A549 (cell line): Measurements from ENCODE around the gene IFRD2. TPM values are rescaled to one million over a fixed set of nuclear protein-coding genes. Genes with fewer than 3 reads are reported as not detected.

Experiments used
- ATAC-seq, 2 experiments: fragments of 200-7000 bp in 1 of 2; fragments of >200 bp in 1 of 2; cut with Nextera tagmentation in 1 of 2; cut with Tn5 transposase in 1 of 2; 3 replicates each; pipeline versions ENCODE4 v1.8.0 to v1.9.1; 2018 to 2020; ENCODE audit warnings: mild to moderate bottlenecking in 1 of 2, moderate library complexity in 1 of 2
- CTCF ChIA-PET: fragments of 300-600 bp; sonication (Branson Sonifier 250); formaldehyde crosslinking; extraction: SDS; loops from one replicate; lab custom pipeline; 2021; ENCODE audit warnings: antibody characterized with exemption, inconsistent platforms; lab: Yijun Ruan, JAX
- POLR2A ChIA-PET: fragments of 350-600 bp; formaldehyde crosslinking; extraction: SDS; loops from one replicate; lab custom pipeline; 2021; ENCODE audit warnings: antibody characterized with exemption, inconsistent platforms; lab: Yijun Ruan, JAX
- DNase-seq, 2 experiments: peaks; one replicate each; pipeline versions ENCODE4 v3.0.0 to v3.0.0-alpha.2; 2011 to 2016; ENCODE audit warnings: low read depth in 1 of 2, low spot score in 1 of 2
- FAIRE-seq: peaks from 2 replicates; lab custom pipeline; 2011; peaks lifted over from hg19 to GRCh38; lab: Jason Lieb, UNC
- H3K27ac ChIP-seq, 2 experiments: fragments of >200 bp; sonication (Bioruptor Twin); formaldehyde crosslinking; 3 replicates each; pipeline ENCODE4 v1.5.1; 2016 to 2017
- H3K4me1 ChIP-seq: fragments of >200 bp; sonication (Bioruptor Twin); formaldehyde crosslinking; 3 replicates; pipeline ENCODE4 v1.6.1; 2016
- H3K4me2 ChIP-seq: fragments of >200 bp; sonication (Bioruptor Twin); formaldehyde crosslinking; 3 replicates; pipeline ENCODE4 v1.6.1; 2016
- H3K4me3 ChIP-seq: fragments of >200 bp; sonication (Bioruptor Twin); formaldehyde crosslinking; 3 replicates; pipeline ENCODE4 v1.5.1; 2016
- H3K9me3 ChIP-seq: fragments of >200 bp; sonication (Bioruptor Twin); formaldehyde crosslinking; 3 replicates; pipeline ENCODE4 v1.6.1; 2016
- ATOH8 ChIP-seq: fragments of 250-450 bp; sonication (Bioruptor Pico); IDR thresholded peaks from 2 replicates; pipeline ENCODE4 v1.5.0; 2020; ENCODE audit warnings: low read depth, mild to moderate bottlenecking, moderate library complexity
- CBX2 ChIP-seq: fragments of 200-600 bp; sonication (generic); IDR thresholded peaks from 2 replicates; pipeline ENCODE4 v1.6.1; 2016; ENCODE audit warnings: low read depth, mild to moderate bottlenecking, borderline replicate concordance
- CEBPB ChIP-seq, 2 experiments: fragments of >200 bp in 1 of 2; sonication (Bioruptor Twin) in 1 of 2; formaldehyde crosslinking in 1 of 2; IDR thresholded peaks; 2 replicates each; pipeline ENCODE4 v1.6.1; 2012 to 2016
- CHD2 ChIP-seq: fragments of 150-350 bp; IDR thresholded peaks from 2 replicates; pipeline ENCODE4 v1.6.1; 2014; ENCODE audit warnings: low read length; ENCODE audit not compliant: partially characterized antibody
- CHD4 ChIP-seq: fragments of 200-600 bp; sonication (generic); IDR thresholded peaks from 2 replicates; pipeline ENCODE4 v1.6.1; 2016; ENCODE audit warnings: antibody characterized with exemption, mild to moderate bottlenecking, borderline replicate concordance
- EHMT2 ChIP-seq: fragments of 200-600 bp; sonication (generic); IDR thresholded peaks from 2 replicates; pipeline ENCODE4 v1.6.1; 2016; ENCODE audit warnings: antibody characterized with exemption, low read depth, mild to moderate bottlenecking, moderate library complexity
- EP300 ChIP-seq, 2 experiments: fragments of >200 bp; sonication (Bioruptor Twin); formaldehyde crosslinking; IDR thresholded peaks; 2 replicates in 1 of 2; 3 replicates in 1 of 2; pipeline ENCODE4 v1.6.1; 2016 to 2017
- HEYL ChIP-seq: fragments of 250-450 bp; sonication (Bioruptor Pico); IDR thresholded peaks from 2 replicates; pipeline ENCODE4 v1.8.0; 2021; ENCODE audit warnings: mild to moderate bottlenecking, moderate library complexity
- HOXB5 ChIP-seq: fragments of 250-450 bp; sonication (Bioruptor Pico); IDR thresholded peaks from 2 replicates; pipeline ENCODE4 v1.5.0; 2020; ENCODE audit warnings: mild to moderate bottlenecking, moderate library complexity
- JUN ChIP-seq, 2 experiments: fragments of >200 bp; sonication (Bioruptor Twin); formaldehyde crosslinking; IDR thresholded peaks; 2 replicates in 1 of 2; 3 replicates in 1 of 2; pipeline ENCODE4 v1.6.1; 2016 to 2017
- JUNB ChIP-seq: fragments of >200 bp; sonication (Bioruptor Twin); formaldehyde crosslinking; IDR thresholded peaks from 2 replicates; pipeline ENCODE4 v1.6.1; 2016
- KDM1A ChIP-seq: fragments of 200-600 bp; sonication (generic); IDR thresholded peaks from 2 replicates; pipeline ENCODE4 v1.6.1; 2016; ENCODE audit warnings: low read depth, mild to moderate bottlenecking
- MAFK ChIP-seq: fragments of 450-650 bp; IDR thresholded peaks from 2 replicates; pipeline ENCODE4 v1.6.1; 2014; ENCODE audit not compliant: partially characterized antibody
- NR3C1 ChIP-seq: fragments of >200 bp; sonication (Bioruptor Twin); formaldehyde crosslinking; IDR thresholded peaks from 3 replicates; pipeline ENCODE4 v1.6.1; 2017
- PHF8 ChIP-seq: fragments of 200-600 bp; sonication (generic); IDR thresholded peaks from 2 replicates; pipeline ENCODE4 v1.6.1; 2016; ENCODE audit warnings: low read depth, mild to moderate bottlenecking, antibody characterized with exemption, moderate library complexity, borderline replicate concordance
- RARB ChIP-seq: fragments of 250-450 bp; sonication (Bioruptor Pico); IDR thresholded peaks from 2 replicates; pipeline ENCODE4 v1.8.0; 2021; ENCODE audit warnings: mild to moderate bottlenecking, moderate library complexity
- RCOR1 ChIP-seq: fragments of 150-350 bp; IDR thresholded peaks from 2 replicates; pipeline ENCODE4 v1.6.1; 2014; ENCODE audit warnings: antibody characterized with exemption, low read length, low read depth
- RFX5 ChIP-seq: fragments of 450-650 bp; IDR thresholded peaks from 2 replicates; pipeline ENCODE4 v1.7.1; 2014; ENCODE audit warnings: antibody characterized with exemption, mild to moderate bottlenecking, moderate library complexity
- SREBF2 ChIP-seq: fragments of 450-650 bp; IDR thresholded peaks from 2 replicates; pipeline ENCODE4 v1.6.1; 2014; ENCODE audit warnings: mild to moderate bottlenecking, moderate library complexity
- TFCP2L1 ChIP-seq: fragments of 250-450 bp; sonication (Bioruptor Pico); IDR thresholded peaks from 2 replicates; pipeline ENCODE4 v1.5.0; 2021; ENCODE audit warnings: mild to moderate bottlenecking
- ZFP36 ChIP-seq: fragments of 450-650 bp; IDR thresholded peaks from 2 replicates; pipeline ENCODE4 v1.6.1; 2014; ENCODE audit warnings: borderline replicate concordance; ENCODE audit not compliant: partially characterized antibody
- ZSCAN20 ChIP-seq: fragments of 250-450 bp; sonication (Bioruptor Pico); IDR thresholded peaks from 2 replicates; pipeline ENCODE4 v1.8.0; 2022; ENCODE audit warnings: mild to moderate bottlenecking, moderate library complexity
- WGBS: methylation state at CpG from one replicate; pipeline ENCODE4 v1.1.6; 2017; ENCODE audit errors: missing lambda C conversion rate; 5-methylcytosine and 5-hydroxymethylcytosine counted together
- polyA plus RNA-seq, 4 experiments: library from polyadenylated mRNA; depleted of rRNA in 3 of 4; stranded (reverse); fragments of >200 nt; fragmentation: RNase III in 1 of 4; extraction: RNeasy Plus Mini Kit Qiagen cat#74134 plus additional on column Dnase treatment in 1 of 4; gene quantifications; 2 replicates in 3 of 4; 3 replicates in 1 of 4; pipeline ENCODE4 v1.2.3, GENCODE V29; 2011 to 2017
- TF ChIP-seq, protein P1 (sequence below): fragments of >200 bp; sonication (Bioruptor Twin); formaldehyde crosslinking; IDR thresholded peaks from 3 replicates; pipeline ENCODE4 v1.5.1; 2016
- TF ChIP-seq, protein P2 (sequence below): fragments of >200 bp; sonication (Bioruptor Twin); formaldehyde crosslinking; IDR thresholded peaks from 2 replicates; pipeline ENCODE4 v1.6.1; 2016

The IFRD2 gene
- polyA plus RNA-seq, 2 of the 4 experiments (the other 2 are of a cell fraction), result 42.2 to 79.7 TPM

DNA sequence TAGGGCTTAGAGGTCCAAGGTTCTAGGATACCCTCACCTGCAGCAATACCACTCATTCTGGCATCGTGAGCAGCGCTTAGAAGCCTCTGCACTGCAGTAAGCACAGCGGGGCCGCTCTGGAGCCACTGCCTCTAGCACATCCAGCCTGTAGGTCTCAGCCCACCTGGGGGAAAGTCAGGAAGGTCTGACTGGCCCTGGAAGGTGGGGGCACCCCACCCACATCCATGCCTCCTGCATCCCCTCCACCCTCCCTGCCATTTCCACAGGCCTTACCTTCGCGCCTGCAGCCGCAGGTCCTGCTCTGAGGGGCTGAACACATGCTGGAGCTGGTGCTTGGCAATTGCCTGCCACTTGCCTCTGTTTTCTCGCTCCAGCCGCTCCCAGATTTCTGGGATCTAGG is 49.3 kb upstream of the IFRD2 start (continued):
- TF ChIP-seq, protein P1, sequence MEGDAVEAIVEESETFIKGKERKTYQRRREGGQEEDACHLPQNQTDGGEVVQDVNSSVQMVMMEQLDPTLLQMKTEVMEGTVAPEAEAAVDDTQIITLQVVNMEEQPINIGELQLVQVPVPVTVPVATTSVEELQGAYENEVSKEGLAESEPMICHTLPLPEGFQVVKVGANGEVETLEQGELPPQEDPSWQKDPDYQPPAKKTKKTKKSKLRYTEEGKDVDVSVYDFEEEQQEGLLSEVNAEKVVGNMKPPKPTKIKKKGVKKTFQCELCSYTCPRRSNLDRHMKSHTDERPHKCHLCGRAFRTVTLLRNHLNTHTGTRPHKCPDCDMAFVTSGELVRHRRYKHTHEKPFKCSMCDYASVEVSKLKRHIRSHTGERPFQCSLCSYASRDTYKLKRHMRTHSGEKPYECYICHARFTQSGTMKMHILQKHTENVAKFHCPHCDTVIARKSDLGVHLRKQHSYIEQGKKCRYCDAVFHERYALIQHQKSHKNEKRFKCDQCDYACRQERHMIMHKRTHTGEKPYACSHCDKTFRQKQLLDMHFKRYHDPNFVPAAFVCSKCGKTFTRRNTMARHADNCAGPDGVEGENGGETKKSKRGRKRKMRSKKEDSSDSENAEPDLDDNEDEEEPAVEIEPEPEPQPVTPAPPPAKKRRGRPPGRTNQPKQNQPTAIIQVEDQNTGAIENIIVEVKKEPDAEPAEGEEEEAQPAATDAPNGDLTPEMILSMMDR, result no peak

DNA sequence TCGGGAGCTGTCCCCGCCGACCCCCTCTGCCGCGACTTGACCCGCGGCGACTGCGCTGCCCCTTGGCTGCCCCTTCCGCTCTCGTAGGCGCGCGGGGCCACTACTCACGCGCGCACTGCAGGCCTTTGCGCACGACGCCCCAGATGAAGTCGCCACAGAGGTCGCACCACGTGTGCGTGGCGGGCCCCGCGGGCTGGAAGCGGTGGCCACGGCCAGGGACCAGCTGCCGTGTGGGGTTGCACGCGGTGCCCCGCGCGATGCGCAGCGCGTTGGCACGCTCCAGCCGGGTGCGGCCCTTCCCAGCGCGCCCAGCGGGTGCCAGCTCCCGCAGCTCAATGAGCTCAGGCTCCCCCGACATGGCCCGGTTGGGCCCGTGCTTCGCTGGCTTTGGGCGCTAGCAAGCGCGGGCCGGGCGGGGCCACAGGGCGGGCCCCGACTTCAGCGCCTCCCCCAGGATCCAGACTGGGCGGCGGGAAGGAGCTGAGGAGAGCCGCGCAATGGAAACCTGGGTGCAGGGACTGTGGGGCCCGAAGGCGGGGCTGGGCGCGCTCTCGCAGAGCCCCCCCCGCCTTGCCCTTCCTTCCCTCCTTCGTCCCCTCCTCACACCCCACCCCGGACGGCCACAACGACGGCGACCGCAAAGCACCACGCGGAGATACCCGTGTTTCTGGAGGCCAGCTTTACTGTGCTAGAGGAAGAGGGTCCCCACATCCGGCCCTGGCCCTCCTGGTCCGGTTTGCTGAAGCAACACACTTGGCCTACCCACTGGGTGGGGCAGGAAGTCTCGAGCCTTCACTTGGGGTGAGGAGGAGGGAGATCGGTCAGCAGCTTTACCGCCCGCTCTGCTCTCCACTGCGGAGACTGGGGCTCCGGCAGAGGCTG is 48.5 kb upstream of the IFRD2 start, which contains the start of gene RASSF1:
TSS of gene RASSF1 (minus strand) at position 389 of the 882 bp plus-strand sequence. CDS start at position 358, 31 bp downstream.
- H3K4me3 ChIP-seq, result no peak within 1 kb of the TSS
- DNase-seq (no peak), ATAC-seq (no peak), FAIRE-seq (no peak)
- peaks cover 10% of the 10 kb centered on the region for H3K4me1 ChIP-seq
- H3K9me3 ChIP-seq, result no peaks in the 10 kb centered on the region
- ChIA-PET POLR2A (no interaction called here), CTCF (interaction anchor here (1.1 kb wide), 1 partner anchor 19 kb away, joined by 3 read pairs; no protein-coding TSS in a partner anchor)
- H3K27ac ChIP-seq, result no peak within 1 kb of the TSS
- no peak within 1 kb of the TSS for H3K4me2 ChIP-seq
- WGBS, result 87% methylated on average over 22 of the region's 85 CpGs
- no peak for TF ChIP-seq KDM1A
- no peak for TF ChIP-seq NR3C1
- no peak for TF ChIP-seq SREBF2
- no peak for TF ChIP-seq RCOR1
- TF ChIP-seq, protein P2, sequence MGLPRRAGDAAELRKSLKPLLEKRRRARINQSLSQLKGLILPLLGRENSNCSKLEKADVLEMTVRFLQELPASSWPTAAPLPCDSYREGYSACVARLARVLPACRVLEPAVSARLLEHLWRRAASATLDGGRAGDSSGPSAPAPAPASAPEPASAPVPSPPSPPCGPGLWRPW, result no peak
- no peak for TF ChIP-seq CEBPB (IDR thresholded peaks at IDR 0.05)
- TF ChIP-seq PHF8, result no peak
- TF ChIP-seq HOXB5, result no peak
- TF ChIP-seq ZSCAN20 (CRISPR knock-in tag), result no peak

GRCh38 chr3:50340147-50340447 is 47.9 kb upstream of the IFRD2 start:
- no peak for TF ChIP-seq MAFK
- no peak for TF ChIP-seq RFX5
- TF ChIP-seq ATOH8, result no peak
- TF ChIP-seq JUNB, result no peak
- no peak for TF ChIP-seq PHF8
- TF ChIP-seq RARB (CRISPR knock-in tag), result no peak
- TF ChIP-seq EP300 (IDR thresholded peaks at IDR 0.05), result no peak
- no peak for TF ChIP-seq RCOR1
- TF ChIP-seq TFCP2L1, result no peak
- TF ChIP-seq JUN (IDR thresholded peaks at IDR 0.05), result no peak
- no peak for TF ChIP-seq CEBPB (IDR thresholded peaks at IDR 0.05)
- no peak for TF ChIP-seq EHMT2
- no peak for TF ChIP-seq ZFP36
- no peak for TF ChIP-seq CHD4
- no peak for TF ChIP-seq HEYL (CRISPR knock-in tag)
- no peak for TF ChIP-seq CHD2
- no peak for TF ChIP-seq CBX2
- POLR2A ChIA-PET, result no interaction called here
- 88% methylated on average over 9 of the region's 9 CpGs for WGBS
- ATAC-seq (no peak), DNase-seq (no peak), FAIRE-seq (no peak)
- CTCF ChIA-PET, result no interaction called here
- Histone ChIP-seq H3K4me2 (no peak overlapping the region), H3K9me3 (no peaks in the 10 kb centered on the region), H3K27ac (no peak overlapping the region), H3K4me3 (no peak overlapping the region), H3K4me1 (peaks cover 16% of the 10 kb centered on the region)
